GM19238 (cell line): ENCODE data around the gene BAZ2B.
"Not testable (repeated sequence)": the region's sequence is repeated elsewhere in the genome, so short reads cannot be mapped to it uniquely, and the experiment has no call there.

ENCODE experiments used
- DNase-seq: peaks from one replicate; pipeline ENCODE4 v3.0.0; 2011; ENCODE audit warnings: low spot score; ENCODE audit not compliant: insufficient read length

Gene BAZ2B, protein sequence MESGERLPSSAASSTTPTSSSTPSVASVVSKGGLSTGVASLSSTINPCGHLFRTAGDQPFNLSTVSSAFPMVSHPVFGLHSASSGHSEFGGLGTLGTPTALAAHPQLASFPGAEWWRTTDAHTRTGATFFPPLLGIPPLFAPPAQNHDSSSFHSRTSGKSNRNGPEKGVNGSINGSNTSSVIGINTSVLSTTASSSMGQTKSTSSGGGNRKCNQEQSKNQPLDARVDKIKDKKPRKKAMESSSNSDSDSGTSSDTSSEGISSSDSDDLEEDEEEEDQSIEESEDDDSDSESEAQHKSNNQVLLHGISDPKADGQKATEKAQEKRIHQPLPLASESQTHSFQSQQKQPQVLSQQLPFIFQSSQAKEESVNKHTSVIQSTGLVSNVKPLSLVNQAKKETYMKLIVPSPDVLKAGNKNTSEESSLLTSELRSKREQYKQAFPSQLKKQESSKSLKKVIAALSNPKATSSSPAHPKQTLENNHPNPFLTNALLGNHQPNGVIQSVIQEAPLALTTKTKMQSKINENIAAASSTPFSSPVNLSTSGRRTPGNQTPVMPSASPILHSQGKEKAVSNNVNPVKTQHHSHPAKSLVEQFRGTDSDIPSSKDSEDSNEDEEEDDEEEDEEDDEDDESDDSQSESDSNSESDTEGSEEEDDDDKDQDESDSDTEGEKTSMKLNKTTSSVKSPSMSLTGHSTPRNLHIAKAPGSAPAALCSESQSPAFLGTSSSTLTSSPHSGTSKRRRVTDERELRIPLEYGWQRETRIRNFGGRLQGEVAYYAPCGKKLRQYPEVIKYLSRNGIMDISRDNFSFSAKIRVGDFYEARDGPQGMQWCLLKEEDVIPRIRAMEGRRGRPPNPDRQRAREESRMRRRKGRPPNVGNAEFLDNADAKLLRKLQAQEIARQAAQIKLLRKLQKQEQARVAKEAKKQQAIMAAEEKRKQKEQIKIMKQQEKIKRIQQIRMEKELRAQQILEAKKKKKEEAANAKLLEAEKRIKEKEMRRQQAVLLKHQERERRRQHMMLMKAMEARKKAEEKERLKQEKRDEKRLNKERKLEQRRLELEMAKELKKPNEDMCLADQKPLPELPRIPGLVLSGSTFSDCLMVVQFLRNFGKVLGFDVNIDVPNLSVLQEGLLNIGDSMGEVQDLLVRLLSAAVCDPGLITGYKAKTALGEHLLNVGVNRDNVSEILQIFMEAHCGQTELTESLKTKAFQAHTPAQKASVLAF (N-terminal part only)

GRCh38 chr2:159616286-159616701 lies at the start of gene BAZ2B:
TSS of gene BAZ2B (minus strand) at chr2:159616548. CDS start at chr2:159478719, 137,829 bp downstream.
- peak; percentile 8 for DNase-seq

- DNase-seq, result no peak
Observed at GRCh38 chr2:159661286-159661685, 44.9 kb upstream of the BAZ2B start.

GRCh38 chr2:159658881-159659873 lies 42.8 kb upstream of the BAZ2B start:
- DNase-seq, result no peak

GRCh38 chr2:159653962-159654361 lies 37.6 kb upstream of the BAZ2B start:
- no peak for DNase-seq

DNA sequence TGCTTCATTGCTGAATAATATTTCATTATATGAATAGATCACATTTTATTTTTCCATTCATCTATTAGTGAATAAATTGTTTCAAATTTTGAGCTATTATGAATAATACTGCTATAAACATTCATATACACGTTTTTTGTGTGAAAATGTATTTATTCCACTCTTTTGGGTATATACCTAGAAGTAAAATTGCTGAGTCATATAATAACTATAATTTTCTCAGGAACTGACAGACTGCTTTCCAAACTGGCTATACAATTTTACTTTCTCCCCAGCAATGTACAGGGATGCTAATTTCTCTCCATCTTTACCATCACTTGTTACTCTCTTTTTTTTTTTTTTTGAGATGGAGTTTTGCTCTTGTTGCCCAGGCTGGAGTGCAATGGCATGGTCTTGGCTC lies 35.5 kb upstream of the BAZ2B start:
- no peak for DNase-seq

DNA sequence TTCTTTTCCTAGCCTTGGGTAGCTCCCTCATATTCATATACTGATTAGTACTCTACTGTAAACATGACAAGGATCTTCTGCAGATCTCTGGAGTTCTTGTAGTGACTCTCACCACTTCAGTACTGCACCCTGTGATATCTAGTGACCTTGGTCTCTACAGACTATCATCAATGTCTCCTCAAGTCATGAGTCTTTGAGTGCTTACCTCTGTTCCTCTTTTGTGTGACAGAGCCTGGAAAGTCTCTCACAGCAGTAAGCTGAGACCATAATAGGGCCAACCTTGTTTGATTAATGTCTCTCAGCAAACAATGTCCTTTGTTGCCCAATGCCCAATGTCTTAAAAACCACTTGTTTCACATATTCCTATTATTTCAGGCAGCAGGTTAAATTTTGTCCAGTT lies 34.2 kb upstream of the BAZ2B start:
- no peak for DNase-seq

GRCh38 chr2:159648643-159649042 lies 32.3 kb upstream of the BAZ2B start:
- DNase-seq, result no peak

DNA sequence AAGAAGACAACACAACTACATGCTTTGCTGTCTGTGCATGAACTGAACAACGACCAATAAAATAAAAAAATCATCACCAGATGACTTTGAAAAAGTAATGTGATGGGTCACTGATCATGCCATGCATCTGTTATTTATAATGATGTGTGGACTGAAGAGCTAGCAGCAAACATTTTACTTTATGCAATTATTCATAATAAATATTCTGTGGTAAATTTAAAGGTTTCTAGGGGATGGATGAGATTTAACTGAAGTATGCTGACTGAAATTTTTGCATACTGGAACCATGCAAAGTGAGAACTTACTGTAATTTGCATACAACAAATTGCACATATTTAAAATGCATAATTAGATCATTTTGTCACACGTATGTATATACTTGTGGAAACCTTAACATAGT lies 31.3 kb upstream of the BAZ2B start:
- no peak for DNase-seq

GRCh38 chr2:159640176-159640575 lies 23.8 kb upstream of the BAZ2B start:
- DNase-seq, result no peak

- DNase-seq, result no peak
Observed at GRCh38 chr2:159639712-159640111, 23.4 kb upstream of the BAZ2B start.

- DNase-seq, result no peak
Observed at GRCh38 chr2:159639071-159639470, 22.7 kb upstream of the BAZ2B start.

DNA sequence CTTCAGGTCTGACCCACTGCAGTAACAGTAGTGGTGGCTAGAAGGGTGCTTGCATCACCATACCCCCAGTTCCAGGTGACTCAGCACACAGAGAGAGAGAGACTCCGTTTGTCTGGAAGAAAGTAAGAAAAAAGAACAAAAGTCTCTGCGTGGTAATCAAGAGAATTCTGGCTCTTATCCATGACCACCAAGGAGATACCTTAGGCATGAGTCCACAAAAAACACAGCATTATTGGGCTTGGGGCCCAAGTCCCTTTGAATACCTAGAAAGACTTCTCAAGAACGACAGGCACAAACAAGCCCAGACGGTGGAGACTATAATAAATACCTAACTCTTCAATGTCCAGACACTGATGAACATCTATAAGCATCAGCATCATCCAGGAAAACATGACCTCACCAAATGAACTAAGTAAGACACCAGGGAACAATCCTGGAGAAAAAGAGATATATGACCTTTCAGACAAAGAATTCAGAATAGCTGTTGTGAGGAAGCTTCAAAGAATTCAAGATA lies 21.7 kb upstream of the BAZ2B start:
- no peak for DNase-seq

GRCh38 chr2:159637240-159637639 lies 20.9 kb upstream of the BAZ2B start:
- no peak for DNase-seq

DNA sequence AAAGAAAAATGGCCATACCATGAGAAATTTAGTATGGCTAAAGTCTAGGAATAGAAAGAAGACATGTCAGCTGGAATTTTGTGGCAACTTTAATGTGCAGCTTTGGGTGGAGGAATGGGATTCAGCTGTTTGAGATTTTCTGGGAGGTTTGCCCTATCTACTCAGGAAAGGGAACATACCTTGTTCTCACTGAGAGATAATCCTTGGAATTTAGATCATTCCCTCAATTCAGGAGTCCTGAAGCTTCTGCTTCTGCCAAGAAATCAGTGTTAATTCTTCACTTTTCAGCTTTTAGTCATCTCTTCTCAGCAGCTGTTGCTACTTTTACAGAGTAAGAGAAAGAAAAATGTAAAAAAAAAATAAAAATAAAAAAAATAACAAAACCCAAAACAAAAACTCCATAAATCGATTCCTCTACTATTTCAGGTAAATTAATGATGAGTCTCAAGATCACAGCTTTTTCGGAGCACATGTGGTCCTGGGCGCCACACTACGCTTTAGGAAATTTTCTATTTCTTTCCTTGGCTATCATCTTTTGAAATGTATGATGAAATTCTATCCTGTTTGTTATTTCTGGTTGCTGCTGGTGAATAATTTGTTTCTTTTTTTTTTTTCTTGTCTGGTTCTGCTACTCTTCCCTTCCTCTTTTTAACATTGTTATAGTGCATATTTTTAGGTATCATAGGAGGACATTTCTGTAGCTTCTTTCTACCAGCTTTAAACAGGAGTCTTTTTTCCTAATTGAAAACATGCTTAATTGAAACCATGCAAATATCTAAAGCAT lies 18.9 kb upstream of the BAZ2B start:
- no peak for DNase-seq

GRCh38 chr2:159633219-159633618 lies 16.9 kb upstream of the BAZ2B start:
- no peak for DNase-seq

DNA sequence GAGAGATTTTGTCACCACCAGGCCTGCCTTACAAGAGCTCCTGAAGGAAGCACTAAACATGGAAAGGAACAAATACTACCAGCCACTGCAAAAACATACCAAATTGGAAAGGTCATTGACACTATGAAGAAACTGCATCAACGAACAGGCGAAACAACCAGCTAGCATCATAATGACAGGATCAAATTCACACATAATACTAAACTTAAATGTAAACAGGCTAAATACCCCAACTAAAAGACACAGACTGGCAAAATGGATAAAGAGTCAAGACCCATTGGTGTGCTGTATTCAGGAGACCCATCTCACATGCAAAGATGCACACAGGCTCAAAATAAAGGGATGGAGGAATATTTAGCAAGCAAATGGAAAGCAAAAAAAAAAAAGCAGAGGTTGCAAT lies 9.3 kb upstream of the BAZ2B start:
- not testable (repeated sequence) for DNase-seq

DNA sequence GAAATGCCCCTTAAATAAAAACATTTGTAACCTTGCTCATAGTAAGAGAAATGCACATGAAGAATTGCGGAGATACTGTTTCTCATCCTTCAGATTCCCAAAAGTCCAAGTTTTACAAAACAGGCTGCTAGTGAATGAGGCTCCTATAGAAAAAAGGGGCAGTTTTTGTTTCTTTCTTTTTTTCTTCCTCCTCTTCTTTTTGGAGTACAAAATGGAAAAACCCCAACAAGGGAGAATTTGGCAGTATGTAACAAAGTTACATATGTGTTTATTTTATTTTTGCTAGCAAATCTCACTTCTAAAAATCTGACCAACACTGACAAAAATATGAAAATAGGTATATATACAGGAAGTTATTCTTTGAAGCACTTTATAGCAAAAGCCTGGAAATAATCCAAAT lies 7.1 kb upstream of the BAZ2B start:
- DNase-seq, result no peak

DNA sequence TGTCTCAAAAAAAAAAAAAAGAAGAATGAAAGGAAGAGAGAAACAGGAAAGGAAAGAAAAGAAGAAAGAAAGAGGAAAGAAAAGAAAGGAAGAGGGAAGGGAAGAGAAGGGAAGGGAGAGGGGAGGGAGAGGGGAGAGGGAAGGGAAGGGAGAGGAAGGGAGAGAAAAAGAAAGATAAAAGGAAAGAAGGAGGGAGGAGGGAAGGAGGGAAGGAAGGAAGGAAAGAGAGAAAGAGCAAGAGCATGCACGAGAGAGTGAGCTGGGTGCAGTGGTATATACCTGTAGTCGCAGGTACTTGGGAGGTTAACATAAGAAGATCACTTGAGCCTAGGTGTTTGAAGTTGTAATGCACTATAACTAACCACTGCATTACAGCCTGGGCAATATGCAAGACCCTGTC lies 6.6 kb upstream of the BAZ2B start:
- no peak for DNase-seq

DNA sequence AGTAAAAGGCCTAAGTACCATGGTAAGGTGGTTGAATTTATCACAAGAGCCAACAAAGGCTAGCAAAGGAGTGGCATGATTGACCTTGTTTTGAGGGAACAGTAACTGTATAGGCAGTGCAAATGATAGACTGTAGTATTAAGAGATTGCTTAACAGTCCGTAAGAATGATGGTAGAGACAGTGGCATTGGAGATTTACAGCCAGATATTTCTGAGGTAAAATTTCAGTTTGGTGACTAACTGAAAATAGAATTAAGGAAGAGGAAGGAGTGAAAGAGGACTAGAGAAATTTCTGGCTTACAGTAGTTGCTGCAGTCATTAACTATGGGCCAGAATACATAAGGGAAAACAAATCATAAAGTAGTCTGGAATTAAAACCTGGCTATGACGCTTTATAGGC lies 4.4 kb upstream of the BAZ2B start:
- DNase-seq, result no peak

DNA sequence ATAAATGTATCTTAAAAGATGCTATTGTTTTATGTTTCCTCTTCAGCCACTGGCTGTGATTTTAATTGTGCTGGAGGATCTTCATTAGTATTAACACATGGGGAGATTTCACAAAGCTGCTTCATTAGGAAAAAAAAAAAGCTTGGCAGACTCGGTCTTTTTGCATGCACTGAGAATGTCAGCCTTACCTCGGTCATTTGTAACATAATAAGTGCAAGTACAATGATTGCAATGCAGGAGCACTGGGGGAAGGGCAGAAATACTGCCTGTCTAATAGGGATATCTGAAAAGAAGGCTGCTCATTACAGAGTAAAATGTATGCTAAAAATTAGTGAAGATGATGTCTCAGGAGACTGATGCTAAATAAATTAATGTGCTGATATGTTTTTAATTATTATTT lies 1.3 kb upstream of the BAZ2B start:
- DNase-seq, result no peak
